IMR-90 (cell line): ENCODE data around the gene KIDINS220. TPM values are rescaled to one million over a fixed set of nuclear protein-coding genes. Genes with fewer than 3 reads are reported as not detected.

ENCODE experiments used
- ATAC-seq: fragments of 200-7000 bp; cut with Tn5 transposase; 2 replicates; pipeline ENCODE4 v1.9.1; 2020; ENCODE audit warnings: low read depth, mild to moderate bottlenecking, moderate library complexity
- BruUV-seq: library from RNA; stranded (reverse); fragments of 400-500 nt; replicated peaks from 2 replicates; lab custom pipeline; 2021; lab: Mats Ljungman, UMichigan
- CTCF ChIA-PET: fragments of 300-600 bp; formaldehyde crosslinking; extraction: SDS; loops from one replicate; lab custom pipeline; 2021; ENCODE audit warnings: antibody characterized with exemption; lab: Yijun Ruan, JAX
- POLR2A ChIA-PET: fragments of 300-600 bp; sonication (Branson Sonifier 250); formaldehyde crosslinking; loops from one replicate; lab custom pipeline; 2022; ENCODE audit warnings: antibody characterized with exemption; ENCODE audit not compliant: unreplicated experiment; lab: Charles Lee
- DNase-seq: peaks from one replicate; pipeline ENCODE4 v3.0.0; 2013
- H2AFZ ChIP-seq: replicated peaks from 2 replicates; pipeline ENCODE3; 2013; ENCODE audit warnings: low read length, mild to moderate bottlenecking; ENCODE audit not compliant: poor library complexity
- H2AK5ac ChIP-seq: 2 replicates; pipeline ENCODE4 v1.6.1; 2013; ENCODE audit warnings: low read depth, low read length, inconsistent platforms
- H2AK9ac ChIP-seq: replicated peaks from 2 replicates; pipeline ENCODE3; 2013; ENCODE audit warnings: mild to moderate bottlenecking, low read depth, low read length, moderate library complexity; ENCODE audit not compliant: poor library complexity
- H2BK120ac ChIP-seq: 2 replicates; pipeline ENCODE4 v1.6.1; 2013; ENCODE audit warnings: low read depth, low read length, inconsistent platforms
- H2BK15ac ChIP-seq: 3 replicates; pipeline ENCODE4 v1.6.1; 2013; ENCODE audit warnings: low read depth, low read length, inconsistent platforms
- H2BK20ac ChIP-seq: 2 replicates; pipeline ENCODE4 v1.6.1; 2013; ENCODE audit warnings: low read depth, mild to moderate bottlenecking, inconsistent platforms, low read length, moderate library complexity
- H2BK5ac ChIP-seq: 2 replicates; pipeline ENCODE4 v1.6.1; 2013; ENCODE audit warnings: mild to moderate bottlenecking, low read depth, low read length, inconsistent platforms; ENCODE audit not compliant: poor library complexity, severe bottlenecking
- H3K14ac ChIP-seq: replicated peaks from 2 replicates; pipeline ENCODE4 v1.6.1; 2013; ENCODE audit warnings: low read depth, low read length, inconsistent platforms
- H3K18ac ChIP-seq: 2 replicates; pipeline ENCODE4 v1.6.1; 2013; ENCODE audit warnings: low read depth, low read length, control low read depth
- H3K23ac ChIP-seq: 2 replicates; pipeline ENCODE4 v1.6.1; 2013; ENCODE audit warnings: low read depth, low read length, inconsistent platforms
- H3K27ac ChIP-seq: 2 replicates; pipeline ENCODE4 v1.5.1; 2013; ENCODE audit warnings: mild to moderate bottlenecking, control low read depth, low read length; ENCODE audit not compliant: insufficient read depth
- H3K27me3 ChIP-seq: 2 replicates; pipeline ENCODE4 v1.6.1; 2013; ENCODE audit warnings: low read length; ENCODE audit not compliant: control insufficient read depth, insufficient read depth
- H3K36me3 ChIP-seq: 2 replicates; pipeline ENCODE4 v1.6.1; 2013; ENCODE audit warnings: low read length, mixed read lengths; ENCODE audit not compliant: control insufficient read depth, insufficient read depth
- H3K4ac ChIP-seq: 2 replicates; pipeline ENCODE4 v1.6.1; 2013; ENCODE audit warnings: low read depth, low read length, inconsistent platforms
- H3K4me1 ChIP-seq: 2 replicates; pipeline ENCODE4 v1.6.1; 2013; ENCODE audit warnings: low read length, mixed read lengths; ENCODE audit not compliant: control insufficient read depth, insufficient read depth
- H3K4me2 ChIP-seq: 2 replicates; pipeline ENCODE4 v1.6.1; 2013; ENCODE audit warnings: low read depth, mild to moderate bottlenecking, control low read depth, low read length, moderate library complexity
- H3K4me3 ChIP-seq: 2 replicates; pipeline ENCODE4 v1.5.1; 2013; ENCODE audit warnings: low read depth, mild to moderate bottlenecking, control low read depth, low read length, moderate library complexity; ENCODE audit not compliant: insufficient read depth
- H3K56ac ChIP-seq: 2 replicates; pipeline ENCODE4 v1.6.1; 2013; ENCODE audit warnings: low read length, inconsistent platforms; ENCODE audit not compliant: insufficient read depth; ENCODE audit errors: extremely low read depth
- H3K79me1 ChIP-seq, 2 experiments: 2 replicates each; pipeline ENCODE4 v1.6.1; 2013; ENCODE audit warnings: low read length in 2 of 2, inconsistent platforms in 1 of 2, low read depth in 1 of 2
- H3K9ac ChIP-seq: 2 replicates; pipeline ENCODE4 v1.6.1; 2013; ENCODE audit warnings: low read depth, low read length, control low read depth
- H3K9me1 ChIP-seq: 2 replicates; pipeline ENCODE4 v1.6.1; 2013; ENCODE audit warnings: low read length, inconsistent platforms; ENCODE audit not compliant: insufficient read depth
- H3K9me3 ChIP-seq: 2 replicates; pipeline ENCODE4 v1.6.1; 2013; ENCODE audit warnings: low read length; ENCODE audit not compliant: control insufficient read depth, insufficient read depth
- H4K20me1 ChIP-seq: 2 replicates; pipeline ENCODE4 v1.6.1; 2013; ENCODE audit warnings: low read length, inconsistent platforms; ENCODE audit not compliant: insufficient read depth
- H4K5ac ChIP-seq: 2 replicates; pipeline ENCODE4 v1.6.1; 2013; ENCODE audit warnings: mild to moderate bottlenecking, low read depth, low read length, control low read depth
- H4K8ac ChIP-seq, 2 experiments: 2 replicates each; pipeline ENCODE4 v1.6.1; 2013; ENCODE audit warnings: low read depth in 2 of 2, low read length in 2 of 2, control low read depth in 1 of 2, inconsistent platforms in 1 of 2
- H4K91ac ChIP-seq: 2 replicates; pipeline ENCODE4 v1.6.1; 2013; ENCODE audit warnings: low read depth, low read length, inconsistent platforms; ENCODE audit not compliant: insufficient read depth
- CEBPB ChIP-seq: IDR thresholded peaks from 2 replicates; pipeline ENCODE4 v1.6.1; 2012; ENCODE audit warnings: low read depth, low read length, improper control_type of control experiment
- WGBS, 2 experiments: methylation state at CpG; one replicate each; pipeline versions ENCODE4 v1.1.5 to v1.1.7; 2013; ENCODE audit warnings: missing lambda C conversion rate in 2 of 2; ENCODE audit not compliant: insufficient read length in 1 of 2; ENCODE audit errors: extremely low coverage in 2 of 2; 5-methylcytosine and 5-hydroxymethylcytosine counted together
- dilution Hi-C: fragments of 300-500 bp; cut with HindIII; formaldehyde crosslinking; loops from one replicate; pipeline ENCODE4 v1.14.3; 2018; ENCODE audit warnings: low sequenced_read_pairs; ENCODE audit not compliant: unreplicated experiment
- in situ Hi-C: fragments of 300-500 bp; cut with MboI; formaldehyde crosslinking; loops from 3 replicates; pipeline ENCODE4 v1.14.3; 2019; ENCODE audit warnings: low sequenced_read_pairs, inconsistent platforms, mixed read lengths
- intact Hi-C: fragments of 100-400 bp; cut with micrococcal nuclease; formaldehyde crosslinking; loops from 2 replicates; pipeline ENCODE4 v1.10.0; 2022
- polyA plus RNA-seq, 3 experiments: library from polyadenylated mRNA; depleted of rRNA; stranded (reverse); fragments of >200 nt; gene quantifications; 2 replicates each; pipeline ENCODE4 v1.2.3, GENCODE V29; 2012; ENCODE audit warnings: low replicate concordance in 1 of 3
- total RNA-seq: library from RNA; depleted of rRNA; stranded (reverse); fragments of >200 nt; gene quantifications from 2 replicates; pipeline ENCODE4 v1.2.3, GENCODE V29; 2012
- TF ChIP-seq, protein P1 (sequence below): fragments of 150-350 bp; IDR thresholded peaks from 2 replicates; pipeline ENCODE4 v1.6.1; 2016; ENCODE audit warnings: low read depth, mild to moderate bottlenecking, low read length, moderate library complexity, borderline replicate concordance

KIDINS220 gene
- total and polyA plus RNA-seq, 2 of the 4 experiments (the other 2 are of a cell fraction): 23.1 to 63.4 TPM

- CTCF ChIA-PET: no interaction called here
- H3K4me2 ChIP-seq: no peak overlapping the region
- no peak overlapping the region for H3K9ac ChIP-seq
- no peak overlapping the region for H2BK20ac ChIP-seq
- BruUV-seq: no TSS peak
- H2AK5ac ChIP-seq: no peak overlapping the region
- H3K23ac ChIP-seq: no peak overlapping the region
- H3K14ac ChIP-seq: no peak overlapping the region
- peaks cover 30% of the 10 kb centered on the region for H3K36me3 ChIP-seq
- H2BK15ac ChIP-seq: no peak overlapping the region
- H3K4me1 ChIP-seq: no peaks in the 10 kb centered on the region
- WGBS, 2 experiments: no CpG with 5 or more reads among the region's 4 CpGs
- no peak overlapping the region for H3K18ac ChIP-seq
- POLR2A ChIA-PET: no interaction called here
- H4K8ac ChIP-seq: no peak overlapping the region
- no peaks in the 10 kb centered on the region; the same call in 1 of the 2 replicates for H3K9me1 ChIP-seq
- H2AK9ac ChIP-seq: no peak overlapping the region
- no peak overlapping the region for H3K4me3 ChIP-seq
- H4K20me1 ChIP-seq: no peaks in the 10 kb centered on the region
- no peak overlapping the region for H4K5ac ChIP-seq
- H4K91ac ChIP-seq: no peak overlapping the region
- no peaks in the 10 kb centered on the region for H3K27me3 ChIP-seq
- H2BK120ac ChIP-seq: no peak overlapping the region
- dilution Hi-C loops: no loop called here
- no peak overlapping the region for H3K4ac ChIP-seq
- peaks cover 0 to 10% of the 10 kb centered on the region in 2 experiments; a peak in 2 of 4 replicates for H3K79me1 ChIP-seq
- ATAC-seq (no peak), DNase-seq (peak; percentile 11)
- H3K9me3 ChIP-seq: no peaks in the 10 kb centered on the region
- no peak overlapping the region for H2AFZ ChIP-seq
- intact Hi-C loops: no loop called here
- no peak overlapping the region for H2BK5ac ChIP-seq
- no peak overlapping the region for H3K56ac ChIP-seq
- no peak overlapping the region for H3K27ac ChIP-seq
- TF ChIP-seq, protein P1, sequence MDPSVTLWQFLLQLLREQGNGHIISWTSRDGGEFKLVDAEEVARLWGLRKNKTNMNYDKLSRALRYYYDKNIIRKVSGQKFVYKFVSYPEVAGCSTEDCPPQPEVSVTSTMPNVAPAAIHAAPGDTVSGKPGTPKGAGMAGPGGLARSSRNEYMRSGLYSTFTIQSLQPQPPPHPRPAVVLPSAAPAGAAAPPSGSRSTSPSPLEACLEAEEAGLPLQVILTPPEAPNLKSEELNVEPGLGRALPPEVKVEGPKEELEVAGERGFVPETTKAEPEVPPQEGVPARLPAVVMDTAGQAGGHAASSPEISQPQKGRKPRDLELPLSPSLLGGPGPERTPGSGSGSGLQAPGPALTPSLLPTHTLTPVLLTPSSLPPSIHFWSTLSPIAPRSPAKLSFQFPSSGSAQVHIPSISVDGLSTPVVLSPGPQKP: no peak
- TF ChIP-seq CEBPB: 0 out of 2 replicates have a peak, but pooled peaks have one; percentile 17
- in situ Hi-C loops: no loop called here
Observed at GRCh38 chr2:8779795-8780671, 57.4 kb downstream of the KIDINS220 start.
